ENCODE results near the gene GPR150.

The GPR150 gene

GRCh38 chr5:95654196-95654595 is 34.3 kb downstream of the GPR150 start:
- no peak for DNase-seq

GRCh38 chr5:95655575-95655974 is 35.7 kb downstream of the GPR150 start:
- DNase-seq, result no peak

- DNase-seq, result no peak
Measured at GRCh38 chr5:95660060-95660459, 40.2 kb downstream of the GPR150 start.

- no peak for DNase-seq
Measured at GRCh38 chr5:95662946-95663345, 43.1 kb downstream of the GPR150 start.

- DNase-seq, result peak in 3 of 6 experiments; percentile 1 to 41 (median 34)
Measured at GRCh38 chr5:95664204-95664786, 44.4 kb downstream of the GPR150 start.

GRCh38 chr5:95667061-95667618 is 47.3 kb downstream of the GPR150 start:
- DNase-seq, result no peak

- no peak for DNase-seq
Measured at GRCh38 chr5:95667678-95668077, 47.8 kb downstream of the GPR150 start.

GRCh38 chr5:95668216-95668615 is 48.3 kb downstream of the GPR150 start:
- no peak for DNase-seq

GRCh38 chr5:95668728-95669127 is 48.8 kb downstream of the GPR150 start:
- no peak for DNase-seq

- no peak for DNase-seq
Measured at GRCh38 chr5:95669540-95669939, 49.7 kb downstream of the GPR150 start.

- no peak for DNase-seq
Measured at GRCh38 chr5:95669985-95670384, 50.1 kb downstream of the GPR150 start.

- DNase-seq, result no peak
Measured at GRCh38 chr5:95670568-95670967, 50.7 kb downstream of the GPR150 start.

Data from stimulated activated naive CD4-positive, alpha-beta T cell (primary cell).